Measurements from ENCODE around the gene CCDC127. TPM values are rescaled to one million over a fixed set of nuclear protein-coding genes. Genes with fewer than 3 reads are reported as not detected.

The CCDC127 gene
- polyA plus RNA-seq, 3 donors: 0.68 to 1.5 (median 0.85) TPM

GRCh38 chr5:189486-189885 lies 28.5 kb downstream of the CCDC127 start:
- Histone ChIP-seq H3K9me3 (replicated peaks in 1 of 2; ENCODE audit: control insufficient read depth in 1 of 2, insufficient read depth in 1 of 2, low read length in 2 of 2) (no peaks in the 10 kb centered on the region), H3K4me1 (ENCODE audit: control insufficient read depth in 1 of 2, insufficient read depth in 2 of 2, low read length in 2 of 2) (peaks cover 0 to 3% of the 10 kb centered on the region in 2 donors), H2AFZ (ENCODE audit: insufficient read depth, low read depth, low read length, poor library complexity, severe bottlenecking) (no peak overlapping the region), H3K27me3 (ENCODE audit: control insufficient read depth in 2 of 2, insufficient read depth in 2 of 2, low read length in 2 of 2) (peaks cover 0 to 8% of the 10 kb centered on the region in 2 donors), H3K27ac (ENCODE audit: low read depth in 1 of 2, low read length in 2 of 2) (no peak overlapping the region), H3K4me2 (replicated peaks; ENCODE audit: extremely low read depth, low read length, poor library complexity, severe bottlenecking) (no peak overlapping the region), H3K36me3 (replicated peaks in 1 of 2; ENCODE audit: control insufficient read depth in 1 of 2, insufficient read depth in 2 of 2, low read length in 2 of 2) (no peaks in the 10 kb centered on the region), H3K9ac (ENCODE audit: insufficient read depth, low read length, poor library complexity, severe bottlenecking) (no peak overlapping the region), H3K4me3 (replicated peaks in 1 of 3; ENCODE audit: low read depth in 2 of 3, low read length in 3 of 3) (no peak overlapping the region), H4K20me1 (ENCODE audit: insufficient read depth, low read length) (no peaks in the 10 kb centered on the region), H3K79me2 (ENCODE audit: insufficient read depth, low read length) (no peaks in the 10 kb centered on the region)
- no peak overlapping the region for H3K4me3 Mint-ChIP-seq
- H3K4me1 Mint-ChIP-seq: peaks cover 6% of the 10 kb centered on the region
- H3K27me3 Mint-ChIP-seq (ENCODE audit: low read depth in 3 of 3): peaks cover 13 to 33% (median 18%) of the 10 kb centered on the region in 3 donors
- peaks cover 0 to 2% (median 0%) of the 10 kb centered on the region in 7 donors for H3K9me3 Mint-ChIP-seq
- no peak overlapping the region for H3K27ac Mint-ChIP-seq
- no peak for DNase-seq
- 100% methylated on average over 4 of the region's 10 CpGs for WGBS (ENCODE audit: insufficient coverage)
- H3K36me3 Mint-ChIP-seq: no peaks in the 10 kb centered on the region
- no peak for TF ChIP-seq CTCF (IDR thresholded peaks at IDR 0.05)
- intact Hi-C loops (cut with micrococcal nuclease): no loop called here

GRCh38 chr5:188488-189481 lies 29.2 kb downstream of the CCDC127 start:
- peak overlapping the region; percentile 30 for H3K4me2 ChIP-seq (replicated peaks; ENCODE audit: extremely low read depth, low read length, poor library complexity, severe bottlenecking)
- H3K79me2 ChIP-seq (ENCODE audit: insufficient read depth, low read length): no peaks in the 10 kb centered on the region
- peak; percentile 96 for TF ChIP-seq CTCF (IDR thresholded peaks at IDR 0.05)
- 35% methylated on average over 33 of the region's 37 CpGs for WGBS (ENCODE audit: insufficient coverage)
- H3K9ac ChIP-seq (ENCODE audit: insufficient read depth, low read length, poor library complexity, severe bottlenecking): no peak overlapping the region
- H3K27ac Mint-ChIP-seq: peak overlapping the region in 2 of 7 donors; percentile 20 to 72
- no peaks in the 10 kb centered on the region for H3K36me3 ChIP-seq (replicated peaks in 1 of 2; ENCODE audit: control insufficient read depth in 1 of 2, insufficient read depth in 2 of 2, low read length in 2 of 2)
- peak overlapping the region; percentile 50 for H2AFZ ChIP-seq (ENCODE audit: insufficient read depth, low read depth, low read length, poor library complexity, severe bottlenecking)
- no peak overlapping the region for H3K27ac ChIP-seq (ENCODE audit: low read depth in 1 of 2, low read length in 2 of 2)
- peaks cover 6% of the 10 kb centered on the region for H3K4me1 Mint-ChIP-seq
- no peaks in the 10 kb centered on the region for H3K9me3 ChIP-seq (replicated peaks in 1 of 2; ENCODE audit: control insufficient read depth in 1 of 2, insufficient read depth in 1 of 2, low read length in 2 of 2)
- H3K4me1 ChIP-seq (ENCODE audit: control insufficient read depth in 1 of 2, insufficient read depth in 2 of 2, low read length in 2 of 2): peaks cover 0 to 3% of the 10 kb centered on the region in 2 donors
- peaks cover 0 to 2% (median 0%) of the 10 kb centered on the region in 7 donors for H3K9me3 Mint-ChIP-seq
- no peaks in the 10 kb centered on the region for H3K36me3 Mint-ChIP-seq
- peak overlapping the region in 1 of 2 donors; percentile 71 for H3K4me3 Mint-ChIP-seq
- DNase-seq: peak; percentile 59 to 67 (median 63)
- H3K4me3 ChIP-seq (replicated peaks in 1 of 3; ENCODE audit: low read depth in 2 of 3, low read length in 3 of 3): no peak overlapping the region
- no peaks in the 10 kb centered on the region for H4K20me1 ChIP-seq (ENCODE audit: insufficient read depth, low read length)
- H3K27me3 Mint-ChIP-seq (ENCODE audit: low read depth in 3 of 3): peaks cover 13 to 33% (median 18%) of the 10 kb centered on the region in 3 donors
- intact Hi-C loops (cut with micrococcal nuclease): no loop called here
- H3K27me3 ChIP-seq (ENCODE audit: control insufficient read depth in 2 of 2, insufficient read depth in 2 of 2, low read length in 2 of 2): peaks cover 0 to 8% of the 10 kb centered on the region in 2 donors

Measured in CD14-positive monocyte (primary cell).